Measurements from ENCODE around the gene EHBP1.

Gene EHBP1

GRCh38 chr2:62817995-62818713 is 112.6 kb downstream of the EHBP1 start:
- Histone ChIP-seq H3K27ac (ENCODE audit: extremely low read depth, low read depth, low read length) (no peak overlapping the region), H3K9me3 (ENCODE audit: control insufficient read depth, insufficient read depth, low read depth, low read length) (no peaks in the 10 kb centered on the region), H3K4me3 (ENCODE audit: low read depth, low read length) (no peak overlapping the region), H3K4me1 (ENCODE audit: control insufficient read depth, insufficient read depth, low read length) (no peaks in the 10 kb centered on the region), H3K36me3 (ENCODE audit: control insufficient read depth in 2 of 2, insufficient read depth in 1 of 2, low read length in 2 of 2) (no peaks in the 10 kb centered on the region)
- no peak for TF ChIP-seq ZNF660 (tag by site-specific recombination; IDR thresholded peaks at IDR 0.05)
- TF ChIP-seq ZNF18 (tag by site-specific recombination; IDR thresholded peaks at IDR 0.05), result no peak
- TF ChIP-seq PRDM1 (tag by site-specific recombination; IDR thresholded peaks at IDR 0.05), result no peak
- no peak for TF ChIP-seq ZNF600 (tag by site-specific recombination; IDR thresholded peaks at IDR 0.05)
- no peak for TF ChIP-seq ZBTB10 (tag by site-specific recombination; IDR thresholded peaks at IDR 0.05)
- no peak for TF ChIP-seq ZBTB48 (tag by site-specific recombination; IDR thresholded peaks at IDR 0.05)
- TF ChIP-seq ZNF677 (tag by site-specific recombination; IDR thresholded peaks at IDR 0.05), result no peak
- no peak for TF ChIP-seq ZEB2 (tag by site-specific recombination; IDR thresholded peaks at IDR 0.05)
- no peak for TF ChIP-seq REPIN1 (tag by site-specific recombination; IDR thresholded peaks at IDR 0.05; ENCODE audit: low read depth)
- no peak for TF ChIP-seq ZNF549 (tag by site-specific recombination; IDR thresholded peaks at IDR 0.05)
- TF ChIP-seq SP7 (tag by site-specific recombination; IDR thresholded peaks at IDR 0.05), result no peak
- no peak for TF ChIP-seq EGR2 (tag by site-specific recombination; IDR thresholded peaks at IDR 0.05; ENCODE audit: low read depth)
- TF ChIP-seq ZNF280D (tag by site-specific recombination; IDR thresholded peaks at IDR 0.05), result no peak
- no peak for TF ChIP-seq ZNF518A (tag by site-specific recombination; conservative IDR thresholded peaks at IDR 0.05; ENCODE audit: low read depth)
- TF ChIP-seq ZBTB1 (tag by site-specific recombination; IDR thresholded peaks at IDR 0.05), result no peak
- TF ChIP-seq ZNF560 (tag by site-specific recombination; IDR thresholded peaks at IDR 0.05; ENCODE audit: borderline replicate concordance), result no peak
- POLR2A ChIA-PET, result no interaction called here
- CTCF ChIA-PET, result interaction anchor here (0.6 kb wide), 1 partner anchor 43 kb away, joined by 4 read pairs; no protein-coding TSS in a partner anchor
